ENCODE measurements around the gene ST8SIA2. TPM values are rescaled to one million over a fixed set of nuclear protein-coding genes. Genes with fewer than 3 reads are reported as not detected.

The ST8SIA2 gene
- polyA plus RNA-seq, 3 donors = not detected

GRCh38 chr15:92451225-92451825 lies 57.6 kb downstream of the ST8SIA2 start:
- intact Hi-C loops (cut with micrococcal nuclease) = no loop called here
- DNase-seq = no peak
- 99% methylated on average over 8 of the region's 10 CpGs for WGBS (ENCODE audit: insufficient coverage)

GRCh38 chr15:92452143-92452542 lies 58.5 kb downstream of the ST8SIA2 start:
- Histone ChIP-seq H3K79me2 (ENCODE audit: insufficient read depth, low read length) (no peaks in the 10 kb centered on the region), H3K4me3 (replicated peaks in 1 of 3; ENCODE audit: low read depth in 2 of 3, low read length in 3 of 3) (no peak overlapping the region), H3K36me3 (replicated peaks in 1 of 2; ENCODE audit: control insufficient read depth in 1 of 2, insufficient read depth in 2 of 2, low read length in 2 of 2) (no peaks in the 10 kb centered on the region), H3K27me3 (ENCODE audit: control insufficient read depth in 2 of 2, insufficient read depth in 2 of 2, low read length in 2 of 2) (no peaks in the 10 kb centered on the region), H3K27ac (ENCODE audit: low read depth in 1 of 2, low read length in 2 of 2) (no peak overlapping the region), H4K20me1 (ENCODE audit: insufficient read depth, low read length) (no peaks in the 10 kb centered on the region), H3K4me1 (ENCODE audit: control insufficient read depth in 1 of 2, insufficient read depth in 2 of 2, low read length in 2 of 2) (no peaks in the 10 kb centered on the region), H3K4me2 (replicated peaks; ENCODE audit: extremely low read depth, low read length, poor library complexity, severe bottlenecking) (no peak overlapping the region), H3K9ac (ENCODE audit: insufficient read depth, low read length, poor library complexity, severe bottlenecking) (no peak overlapping the region), H3K9me3 (replicated peaks in 1 of 2; ENCODE audit: control insufficient read depth in 1 of 2, insufficient read depth in 1 of 2, low read length in 2 of 2) (no peaks in the 10 kb centered on the region), H2AFZ (ENCODE audit: insufficient read depth, low read depth, low read length, poor library complexity, severe bottlenecking) (no peak overlapping the region)
- H3K27ac Mint-ChIP-seq = no peak overlapping the region
- WGBS (ENCODE audit: insufficient coverage) = 95% methylated on average over 2 of the region's 3 CpGs
- H3K4me3 Mint-ChIP-seq = no peak overlapping the region
- no peak for DNase-seq
- intact Hi-C loops (cut with micrococcal nuclease) = no loop called here
- H3K9me3 Mint-ChIP-seq = peaks cover 0 to 2% (median 0%) of the 10 kb centered on the region in 7 donors
- no peak for TF ChIP-seq CTCF (IDR thresholded peaks at IDR 0.05)
- peaks cover 1 to 9% (median 1%) of the 10 kb centered on the region in 3 donors for H3K27me3 Mint-ChIP-seq (ENCODE audit: low read depth in 3 of 3)
- no peaks in the 10 kb centered on the region for H3K4me1 Mint-ChIP-seq
- H3K36me3 Mint-ChIP-seq = no peaks in the 10 kb centered on the region

More at GRCh38 chr15:92451225-92451825, 57.6 kb downstream of the ST8SIA2 start:
- no peaks in the 10 kb centered on the region for H3K27me3 ChIP-seq (ENCODE audit: control insufficient read depth in 2 of 2, insufficient read depth in 2 of 2, low read length in 2 of 2)
- no peaks in the 10 kb centered on the region for H3K36me3 Mint-ChIP-seq
- no peak overlapping the region for H3K27ac Mint-ChIP-seq
- H4K20me1 ChIP-seq (ENCODE audit: insufficient read depth, low read length) = no peaks in the 10 kb centered on the region
- peaks cover 0 to 2% (median 0%) of the 10 kb centered on the region in 7 donors for H3K9me3 Mint-ChIP-seq
- no peak overlapping the region for H3K4me3 ChIP-seq (replicated peaks in 1 of 3; ENCODE audit: low read depth in 2 of 3, low read length in 3 of 3)
- no peaks in the 10 kb centered on the region for H3K4me1 ChIP-seq (ENCODE audit: control insufficient read depth in 1 of 2, insufficient read depth in 2 of 2, low read length in 2 of 2)
- no peaks in the 10 kb centered on the region for H3K79me2 ChIP-seq (ENCODE audit: insufficient read depth, low read length)
- H3K27ac ChIP-seq (ENCODE audit: low read depth in 1 of 2, low read length in 2 of 2) = no peak overlapping the region
- H3K9ac ChIP-seq (ENCODE audit: insufficient read depth, low read length, poor library complexity, severe bottlenecking) = no peak overlapping the region
- no peak overlapping the region for H3K4me2 ChIP-seq (replicated peaks; ENCODE audit: extremely low read depth, low read length, poor library complexity, severe bottlenecking)
- no peak for TF ChIP-seq CTCF (IDR thresholded peaks at IDR 0.05)
- no peak overlapping the region for H3K4me3 Mint-ChIP-seq
- no peaks in the 10 kb centered on the region for H3K9me3 ChIP-seq (replicated peaks in 1 of 2; ENCODE audit: control insufficient read depth in 1 of 2, insufficient read depth in 1 of 2, low read length in 2 of 2)
- H3K27me3 Mint-ChIP-seq (ENCODE audit: low read depth in 3 of 3) = peaks cover 1 to 9% (median 1%) of the 10 kb centered on the region in 3 donors
- no peaks in the 10 kb centered on the region for H3K4me1 Mint-ChIP-seq
- no peaks in the 10 kb centered on the region for H3K36me3 ChIP-seq (replicated peaks in 1 of 2; ENCODE audit: control insufficient read depth in 1 of 2, insufficient read depth in 2 of 2, low read length in 2 of 2)
- H2AFZ ChIP-seq (ENCODE audit: insufficient read depth, low read depth, low read length, poor library complexity, severe bottlenecking) = no peak overlapping the region

Data from CD14-positive monocyte (primary cell).